SH-SY5Y (cell line): ENCODE data around the gene SHROOM2.

Experiments
- GATA2 ChIP-seq: IDR thresholded peaks from 2 replicates; pipeline ENCODE4 v1.6.1; 2011; ENCODE audit warnings: mild to moderate bottlenecking, low read depth, low read length
- GATA3 ChIP-seq: IDR thresholded peaks from 2 replicates; pipeline ENCODE4 v1.6.1; 2011; ENCODE audit warnings: low read depth, mild to moderate bottlenecking, low read length, moderate library complexity

The SHROOM2 gene

GRCh38 chrX:9847071-9847470 is 60.8 kb downstream of the SHROOM2 start:
- TF ChIP-seq GATA2 (no peak), GATA3 (no peak)

- TF ChIP-seq GATA3 (no peak), GATA2 (no peak)
These were observed 62.7 kb downstream of the SHROOM2 start for GRCh38 chrX:9848718-9849479.

GRCh38 chrX:9851890-9852289 is 65.7 kb downstream of the SHROOM2 start:
- TF ChIP-seq GATA3 = no peak
- no peak for TF ChIP-seq GATA2

- TF ChIP-seq GATA3 = no peak
- TF ChIP-seq GATA2 = no peak
These were observed 67.1 kb downstream of the SHROOM2 start for GRCh38 chrX:9853307-9853706.

DNA sequence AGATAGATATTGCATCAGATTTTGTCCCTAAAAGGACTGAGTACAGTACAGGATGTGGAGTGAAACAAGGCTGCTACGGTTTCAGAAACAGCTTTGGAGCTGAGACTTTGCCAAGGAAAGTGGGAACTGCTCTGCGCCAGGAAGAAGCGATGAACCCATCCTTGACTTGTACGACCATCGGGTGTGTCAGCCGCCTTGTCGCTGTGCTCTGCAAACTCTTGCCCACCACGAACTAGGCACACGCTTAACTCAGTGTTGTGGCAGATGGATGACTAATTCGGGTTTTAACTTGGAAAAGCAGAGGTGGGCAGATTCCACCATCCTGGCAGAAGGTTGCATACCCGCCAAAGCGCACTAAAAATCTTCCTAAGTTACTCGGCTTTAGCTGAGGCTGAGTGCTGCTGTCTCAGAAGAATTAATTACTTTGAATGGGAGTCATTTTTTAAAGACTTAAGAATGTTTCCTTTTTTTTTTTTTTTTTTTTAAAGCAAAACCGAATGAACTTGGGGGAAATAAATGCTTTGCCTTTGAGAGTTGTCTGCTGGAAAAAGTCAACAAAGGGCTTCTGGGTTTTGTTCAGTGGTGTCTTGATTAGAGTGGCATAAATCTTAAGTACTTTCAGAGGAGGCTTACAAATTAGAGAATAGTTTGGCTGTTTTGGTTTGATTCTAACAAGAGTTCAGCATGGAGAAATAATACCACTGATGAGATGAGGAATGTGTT is 69.5 kb downstream of the SHROOM2 start:
- TF ChIP-seq GATA3 (no peak), GATA2 (no peak)

- no peak for TF ChIP-seq GATA2
- no peak for TF ChIP-seq GATA3
These were observed 70.4 kb downstream of the SHROOM2 start for GRCh38 chrX:9856588-9856987.

- TF ChIP-seq GATA3 (no peak), GATA2 (no peak)
These were observed 71.6 kb downstream of the SHROOM2 start for GRCh38 chrX:9857575-9858474.

GRCh38 chrX:9859711-9860555 is 73.7 kb downstream of the SHROOM2 start:
- no peak for TF ChIP-seq GATA2
- no peak for TF ChIP-seq GATA3

- TF ChIP-seq GATA2 (no peak), GATA3 (no peak)
These were observed 74.6 kb downstream of the SHROOM2 start for GRCh38 chrX:9860826-9861225.

DNA sequence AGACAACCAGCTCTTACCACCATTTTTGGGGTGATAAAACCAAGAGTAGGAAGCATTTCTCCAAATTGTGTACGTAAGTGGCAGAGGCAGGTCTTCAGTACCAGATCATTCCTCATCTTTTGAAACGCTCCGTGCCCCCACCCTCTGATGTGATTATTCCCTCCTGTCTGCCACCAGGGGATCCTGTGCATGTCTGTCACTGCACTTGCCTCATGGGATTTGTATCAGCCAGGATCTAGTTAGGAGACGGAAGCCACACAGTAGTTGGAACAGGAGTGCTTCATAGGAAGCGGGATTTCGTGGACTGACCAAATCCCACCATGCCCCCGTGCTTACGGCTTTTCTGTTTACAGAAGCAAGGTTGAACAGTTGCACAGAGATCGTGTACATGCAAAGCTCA is 75.5 kb downstream of the SHROOM2 start:
- TF ChIP-seq GATA3 (no peak), GATA2 (no peak)

DNA sequence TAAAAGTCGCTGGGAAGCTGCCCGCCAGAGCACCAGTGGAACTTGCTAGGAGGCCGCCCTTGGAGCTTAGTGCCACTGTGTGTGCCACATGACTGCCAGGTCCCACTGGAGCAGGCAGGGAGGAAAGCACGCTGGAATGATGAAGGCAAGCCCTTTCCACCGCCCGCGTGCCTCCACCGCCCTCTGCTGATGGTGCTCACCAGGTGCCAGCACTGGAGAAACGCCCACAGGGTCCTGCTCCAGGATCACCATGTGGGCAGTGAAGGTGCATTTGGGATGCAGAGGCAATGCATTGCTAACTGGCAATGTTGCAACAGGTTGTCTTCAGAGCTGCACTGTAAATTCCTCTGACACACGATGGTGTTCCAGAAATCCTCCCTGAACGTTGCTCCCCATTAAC is 76.3 kb downstream of the SHROOM2 start:
- TF ChIP-seq GATA2 (no peak), GATA3 (no peak)

DNA sequence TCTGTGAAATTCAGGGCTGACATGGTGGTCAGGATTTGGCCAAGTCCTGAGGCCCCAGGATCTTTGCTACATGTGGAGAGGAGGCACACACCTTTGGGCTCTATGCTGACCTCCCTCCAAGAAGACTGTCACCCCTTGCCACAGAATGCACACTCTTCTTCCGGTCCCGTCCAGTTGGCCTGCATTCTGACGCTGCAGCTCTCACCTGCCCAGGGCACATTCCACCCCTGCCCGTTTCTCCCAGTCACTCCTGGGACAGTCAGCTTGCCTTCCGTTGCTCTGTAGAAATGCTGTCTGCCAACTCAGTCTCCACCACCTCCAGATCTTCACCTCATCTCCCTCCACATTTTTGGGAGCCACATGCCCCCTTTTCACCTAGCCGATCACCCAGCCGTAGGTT is 76.7 kb downstream of the SHROOM2 start:
- TF ChIP-seq GATA3 (no peak), GATA2 (no peak)

- TF ChIP-seq GATA3 (no peak), GATA2 (no peak)
These were observed 77.8 kb downstream of the SHROOM2 start for GRCh38 chrX:9864011-9864410.

- no peak for TF ChIP-seq GATA3
- no peak for TF ChIP-seq GATA2
These were observed 79.7 kb downstream of the SHROOM2 start for GRCh38 chrX:9865804-9866472.
